GM12878 (cell line): ENCODE measurements around the gene DUXB.

Experiments used
- ATF7 ChIP-seq: fragments of 450-650 bp; IDR thresholded peaks from 2 replicates; pipeline ENCODE4 v1.6.1; 2016; ENCODE audit warnings: low read depth, mild to moderate bottlenecking
- CEBPZ ChIP-seq: fragments of 150-350 bp; IDR thresholded peaks from 2 replicates; pipeline ENCODE4 v1.6.1; 2016; ENCODE audit warnings: low read depth, low read length
- CHD1 ChIP-seq: IDR thresholded peaks from 2 replicates; pipeline ENCODE4 v1.6.1; 2012; ENCODE audit warnings: low read depth, low read length, improper control_type of control experiment
- CREM ChIP-seq: IDR thresholded peaks from 2 replicates; pipeline ENCODE4 v1.6.1; 2014; ENCODE audit warnings: antibody characterized with exemption, low read depth
- EP300 ChIP-seq, 2 experiments: fragments of 150-350 bp in 1 of 2; IDR thresholded peaks; 2 replicates each; pipeline ENCODE4 v1.6.1; 2011 to 2012; ENCODE audit warnings: low read depth in 2 of 2, low read length in 2 of 2, borderline replicate concordance in 1 of 2, improper control_type of control experiment in 1 of 2, inconsistent platforms in 1 of 2; ENCODE audit not compliant: control insufficient read depth in 1 of 2
- EZH2 ChIP-seq: IDR thresholded peaks from 2 replicates; pipeline ENCODE4 v1.6.1; 2012; ENCODE audit warnings: low read depth, mild to moderate bottlenecking, control low read depth, inconsistent platforms, low read length, borderline replicate concordance; ENCODE audit not compliant: control insufficient read depth
- HDAC6 ChIP-seq: fragments of 200-600 bp; sonication (generic); IDR thresholded peaks from one replicate; pipeline ENCODE4 v1.8.0; 2017; ENCODE audit warnings: antibody characterized with exemption; ENCODE audit not compliant: unreplicated experiment
- PAX8 ChIP-seq: fragments of 450-650 bp; IDR thresholded peaks from 2 replicates; pipeline ENCODE4 v1.6.1; 2017; ENCODE audit warnings: mild to moderate bottlenecking, moderate library complexity
- POLR2A ChIP-seq: IDR thresholded peaks from 2 replicates; pipeline ENCODE4 v1.6.1; 2011; ENCODE audit warnings: low read depth, mild to moderate bottlenecking, low read length
- SMC3 ChIP-seq: IDR thresholded peaks from 2 replicates; pipeline ENCODE4 v1.6.1; 2011; ENCODE audit warnings: low read length, improper control_type of control experiment, borderline replicate concordance
- TAF1 ChIP-seq: IDR thresholded peaks from 2 replicates; pipeline ENCODE4 v1.6.1; 2011; ENCODE audit warnings: mild to moderate bottlenecking, low read depth, low read length, borderline replicate concordance
- TCF7 ChIP-seq: IDR thresholded peaks from 2 replicates; pipeline ENCODE4 v1.6.1; 2014; ENCODE audit warnings: antibody characterized with exemption, borderline replicate concordance
- ZNF274 ChIP-seq: IDR thresholded peaks from one replicate; pipeline ENCODE4 v1.8.0; 2011; ENCODE audit not compliant: insufficient read length, insufficient read depth
- TF ChIP-seq, protein P1 (sequence below): IDR thresholded peaks from 2 replicates; pipeline ENCODE4 v1.6.1; 2012; ENCODE audit warnings: mild to moderate bottlenecking, low read depth, low read length

GRCh38 chr16:75697571-75697970 lies 3.7 kb downstream of the DUXB start:
- TF ChIP-seq, protein P1, sequence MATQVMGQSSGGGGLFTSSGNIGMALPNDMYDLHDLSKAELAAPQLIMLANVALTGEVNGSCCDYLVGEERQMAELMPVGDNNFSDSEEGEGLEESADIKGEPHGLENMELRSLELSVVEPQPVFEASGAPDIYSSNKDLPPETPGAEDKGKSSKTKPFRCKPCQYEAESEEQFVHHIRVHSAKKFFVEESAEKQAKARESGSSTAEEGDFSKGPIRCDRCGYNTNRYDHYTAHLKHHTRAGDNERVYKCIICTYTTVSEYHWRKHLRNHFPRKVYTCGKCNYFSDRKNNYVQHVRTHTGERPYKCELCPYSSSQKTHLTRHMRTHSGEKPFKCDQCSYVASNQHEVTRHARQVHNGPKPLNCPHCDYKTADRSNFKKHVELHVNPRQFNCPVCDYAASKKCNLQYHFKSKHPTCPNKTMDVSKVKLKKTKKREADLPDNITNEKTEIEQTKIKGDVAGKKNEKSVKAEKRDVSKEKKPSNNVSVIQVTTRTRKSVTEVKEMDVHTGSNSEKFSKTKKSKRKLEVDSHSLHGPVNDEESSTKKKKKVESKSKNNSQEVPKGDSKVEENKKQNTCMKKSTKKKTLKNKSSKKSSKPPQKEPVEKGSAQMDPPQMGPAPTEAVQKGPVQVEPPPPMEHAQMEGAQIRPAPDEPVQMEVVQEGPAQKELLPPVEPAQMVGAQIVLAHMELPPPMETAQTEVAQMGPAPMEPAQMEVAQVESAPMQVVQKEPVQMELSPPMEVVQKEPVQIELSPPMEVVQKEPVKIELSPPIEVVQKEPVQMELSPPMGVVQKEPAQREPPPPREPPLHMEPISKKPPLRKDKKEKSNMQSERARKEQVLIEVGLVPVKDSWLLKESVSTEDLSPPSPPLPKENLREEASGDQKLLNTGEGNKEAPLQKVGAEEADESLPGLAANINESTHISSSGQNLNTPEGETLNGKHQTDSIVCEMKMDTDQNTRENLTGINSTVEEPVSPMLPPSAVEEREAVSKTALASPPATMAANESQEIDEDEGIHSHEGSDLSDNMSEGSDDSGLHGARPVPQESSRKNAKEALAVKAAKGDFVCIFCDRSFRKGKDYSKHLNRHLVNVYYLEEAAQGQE: no peak
- TF ChIP-seq EZH2 (no peak), HDAC6 (no peak), ZNF274 (no peak), SMC3 (no peak), POLR2A (no peak), CEBPZ (no peak), TAF1 (no peak), CHD1 (no peak), ATF7 (no peak), CREM (no peak), PAX8 (no peak), EP300 (IDR thresholded peaks at IDR 0.05; ENCODE audit: borderline replicate concordance in 1 of 2, control insufficient read depth in 1 of 2, low read depth in 2 of 2, low read length in 2 of 2) (no peak), TCF7 (no peak)
